ENCODE data around the gene SLC24A3. TPM values are rescaled to one million over a fixed set of nuclear protein-coding genes. Genes with fewer than 3 reads are reported as not detected.

SLC24A3 gene
- total RNA-seq, 1 experiment from 2014 or later, result 46.0 TPM

DNA sequence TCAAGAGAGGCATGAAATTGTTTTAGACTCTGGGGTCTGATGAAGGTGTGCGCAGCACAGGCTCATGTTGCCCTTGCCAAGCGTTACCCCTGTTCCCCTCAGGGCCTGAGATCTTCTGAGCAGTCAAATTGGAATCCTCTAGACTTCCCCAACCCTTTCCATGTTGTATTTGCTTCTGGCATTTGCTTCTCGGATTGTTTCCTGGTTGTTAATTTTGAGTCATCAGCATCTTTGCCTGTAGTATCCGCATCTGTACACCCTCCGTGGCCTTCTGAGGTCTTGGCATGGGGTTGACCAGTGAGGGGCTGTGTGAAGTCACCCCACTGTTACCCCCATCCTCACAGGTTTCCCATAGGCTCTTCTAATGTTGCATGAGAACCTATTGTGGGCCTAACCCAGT lies 40.9 kb downstream of the SLC24A3 start:
- peaks cover 50% of the 10 kb centered on the region for H3K4me1 ChIP-seq (ENCODE audit: insufficient read depth, low read length, poor library complexity, severe bottlenecking)
- no peaks in the 10 kb centered on the region for H3K36me3 ChIP-seq (ENCODE audit: insufficient read depth, low read length, poor library complexity, severe bottlenecking)
- H3K9me3 ChIP-seq (ENCODE audit: low read depth, low read length, poor library complexity, severe bottlenecking), result peaks cover 3% of the 10 kb centered on the region
- CTCF ChIA-PET, result no interaction called here
- intact Hi-C loops (cut with micrococcal nuclease; ENCODE audit: unreplicated experiment), result no loop called here
- TF ChIP-seq, protein P1, sequence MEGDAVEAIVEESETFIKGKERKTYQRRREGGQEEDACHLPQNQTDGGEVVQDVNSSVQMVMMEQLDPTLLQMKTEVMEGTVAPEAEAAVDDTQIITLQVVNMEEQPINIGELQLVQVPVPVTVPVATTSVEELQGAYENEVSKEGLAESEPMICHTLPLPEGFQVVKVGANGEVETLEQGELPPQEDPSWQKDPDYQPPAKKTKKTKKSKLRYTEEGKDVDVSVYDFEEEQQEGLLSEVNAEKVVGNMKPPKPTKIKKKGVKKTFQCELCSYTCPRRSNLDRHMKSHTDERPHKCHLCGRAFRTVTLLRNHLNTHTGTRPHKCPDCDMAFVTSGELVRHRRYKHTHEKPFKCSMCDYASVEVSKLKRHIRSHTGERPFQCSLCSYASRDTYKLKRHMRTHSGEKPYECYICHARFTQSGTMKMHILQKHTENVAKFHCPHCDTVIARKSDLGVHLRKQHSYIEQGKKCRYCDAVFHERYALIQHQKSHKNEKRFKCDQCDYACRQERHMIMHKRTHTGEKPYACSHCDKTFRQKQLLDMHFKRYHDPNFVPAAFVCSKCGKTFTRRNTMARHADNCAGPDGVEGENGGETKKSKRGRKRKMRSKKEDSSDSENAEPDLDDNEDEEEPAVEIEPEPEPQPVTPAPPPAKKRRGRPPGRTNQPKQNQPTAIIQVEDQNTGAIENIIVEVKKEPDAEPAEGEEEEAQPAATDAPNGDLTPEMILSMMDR (conservative IDR thresholded peaks at IDR 0.05; ENCODE audit: low read depth, low read length), result no peak
- no peak for TF ChIP-seq EZH2 (IDR thresholded peaks at IDR 0.05; ENCODE audit: borderline replicate concordance, low read depth, low read length, poor library complexity, severe bottlenecking)
- POLR2A ChIA-PET (ENCODE audit: low non-redundant PET), result no interaction called here
- DNase-seq (ENCODE audit: low spot score), result no peak
- H3K27ac ChIP-seq (ENCODE audit: low read depth, low read length, poor library complexity, severe bottlenecking), result no peak overlapping the region
- no peaks in the 10 kb centered on the region for H3K27me3 ChIP-seq (replicated peaks; ENCODE audit: insufficient read depth, low read depth, low read length, poor library complexity)
- no peak overlapping the region for H3K4me3 ChIP-seq (ENCODE audit: low read depth, low read length, poor library complexity, severe bottlenecking)
- BruUV-seq (replicated peaks), result no TSS peak

DNA sequence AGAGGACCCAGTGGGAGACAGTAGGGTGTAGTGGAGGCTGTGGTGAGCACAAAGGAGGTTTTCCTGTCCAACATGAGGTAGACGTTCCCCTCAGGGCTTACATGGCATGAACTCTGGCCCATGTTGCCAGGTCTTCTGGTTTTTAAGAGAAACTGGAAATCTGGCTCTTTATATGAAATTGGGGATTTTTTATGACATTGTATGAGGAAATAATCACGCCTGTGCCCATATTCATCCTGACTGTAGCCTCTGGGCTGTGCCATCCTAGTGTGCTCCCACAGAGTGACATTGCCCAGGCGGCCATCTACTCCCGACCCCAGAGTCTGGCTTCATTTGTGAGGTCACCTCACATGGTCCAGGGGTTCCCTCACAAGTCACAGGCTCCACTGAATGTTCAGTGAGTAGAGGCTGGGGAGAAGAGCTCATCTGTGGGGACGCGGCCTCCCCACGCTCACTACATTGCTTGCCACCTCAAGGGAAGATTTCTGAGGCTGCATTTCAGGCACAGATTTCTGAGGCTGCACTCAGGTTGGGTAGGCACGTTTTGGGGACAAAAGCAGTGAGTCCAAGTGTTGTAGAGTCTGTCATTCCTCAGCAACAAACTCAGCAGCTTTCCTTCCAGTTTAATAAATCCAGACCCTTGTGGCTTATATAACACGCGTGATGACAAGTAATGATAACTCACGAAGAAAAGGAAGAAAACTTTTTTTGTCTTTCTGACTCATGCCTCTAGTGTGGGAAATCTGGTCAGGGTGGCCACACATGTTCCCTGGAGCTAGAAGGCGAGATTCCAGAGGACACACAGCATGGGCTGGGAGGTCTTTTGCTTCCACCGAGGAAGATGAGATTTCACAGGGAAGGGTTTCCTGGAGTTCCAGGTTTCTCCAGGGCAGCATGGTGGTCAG lies 41.7 kb downstream of the SLC24A3 start:
- DNase-seq (ENCODE audit: low spot score), result no peak
- POLR2A ChIA-PET (ENCODE audit: low non-redundant PET), result no interaction called here
- Histone ChIP-seq H3K36me3 (ENCODE audit: insufficient read depth, low read length, poor library complexity, severe bottlenecking) (no peaks in the 10 kb centered on the region), H3K27me3 (replicated peaks; ENCODE audit: insufficient read depth, low read depth, low read length, poor library complexity) (no peaks in the 10 kb centered on the region), H3K4me1 (ENCODE audit: insufficient read depth, low read length, poor library complexity, severe bottlenecking) (peaks cover 48% of the 10 kb centered on the region), H3K9me3 (ENCODE audit: low read depth, low read length, poor library complexity, severe bottlenecking) (no peaks in the 10 kb centered on the region), H3K27ac (ENCODE audit: low read depth, low read length, poor library complexity, severe bottlenecking) (peak overlapping the region; percentile 57), H3K4me3 (ENCODE audit: low read depth, low read length, poor library complexity, severe bottlenecking) (no peak overlapping the region)
- CTCF ChIA-PET, result no interaction called here
- intact Hi-C loops (cut with micrococcal nuclease; ENCODE audit: unreplicated experiment), result no loop called here
- no peak for TF ChIP-seq EZH2 (IDR thresholded peaks at IDR 0.05; ENCODE audit: borderline replicate concordance, low read depth, low read length, poor library complexity, severe bottlenecking)
- TF ChIP-seq, protein P1 (conservative IDR thresholded peaks at IDR 0.05; ENCODE audit: low read depth, low read length), result no peak
- BruUV-seq (replicated peaks), result no TSS peak

DNA sequence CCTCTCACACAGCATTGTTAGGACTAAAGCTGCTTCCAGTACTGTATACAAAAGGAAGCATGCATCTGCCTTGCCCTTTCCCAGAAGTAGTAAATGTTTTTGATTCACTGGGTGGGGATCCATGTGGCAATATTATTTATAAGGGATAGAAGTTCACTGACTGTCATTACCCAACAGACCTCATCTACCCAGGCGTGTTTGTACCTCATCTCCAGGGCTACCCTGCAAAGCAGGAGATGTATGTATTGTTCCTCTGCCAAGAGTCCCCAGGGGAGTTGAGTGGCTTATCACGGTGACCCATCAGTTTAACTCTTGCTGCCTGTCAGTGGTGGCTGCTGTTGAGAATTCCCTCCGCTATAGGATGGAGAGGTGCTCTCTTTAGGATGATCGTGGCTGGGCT lies 42.5 kb downstream of the SLC24A3 start:
- BruUV-seq (replicated peaks), result no TSS peak
- no peaks in the 10 kb centered on the region for H3K27me3 ChIP-seq (replicated peaks; ENCODE audit: insufficient read depth, low read depth, low read length, poor library complexity)
- peaks cover 41% of the 10 kb centered on the region for H3K4me1 ChIP-seq (ENCODE audit: insufficient read depth, low read length, poor library complexity, severe bottlenecking)
- no peaks in the 10 kb centered on the region for H3K9me3 ChIP-seq (ENCODE audit: low read depth, low read length, poor library complexity, severe bottlenecking)
- DNase-seq (ENCODE audit: low spot score), result peak; percentile 50
- POLR2A ChIA-PET (ENCODE audit: low non-redundant PET), result no interaction called here
- H3K4me3 ChIP-seq (ENCODE audit: low read depth, low read length, poor library complexity, severe bottlenecking), result no peak overlapping the region
- no peak for TF ChIP-seq EZH2 (IDR thresholded peaks at IDR 0.05; ENCODE audit: borderline replicate concordance, low read depth, low read length, poor library complexity, severe bottlenecking)
- TF ChIP-seq, protein P1 (conservative IDR thresholded peaks at IDR 0.05; ENCODE audit: low read depth, low read length), result no peak
- no peaks in the 10 kb centered on the region for H3K36me3 ChIP-seq (ENCODE audit: insufficient read depth, low read length, poor library complexity, severe bottlenecking)
- intact Hi-C loops (cut with micrococcal nuclease; ENCODE audit: unreplicated experiment), result no loop called here
- H3K27ac ChIP-seq (ENCODE audit: low read depth, low read length, poor library complexity, severe bottlenecking), result peak overlapping the region; percentile 57
- CTCF ChIA-PET, result no interaction called here
